GM06990 (cell line): ENCODE measurements around the gene JPH3.

Experiments used
- DNase-seq: peaks from one replicate; pipeline ENCODE4 v3.0.0-alpha.2; 2011; ENCODE audit not compliant: insufficient read length; ENCODE audit errors: extremely low read depth
- H3K27me3 ChIP-seq: replicated peaks from 2 replicates; pipeline ENCODE4 v1.6.0; 2011; ENCODE audit warnings: low read length; ENCODE audit not compliant: control insufficient read depth, insufficient read depth
- H3K36me3 ChIP-seq: 2 replicates; pipeline ENCODE4 v1.5.1; 2011; ENCODE audit warnings: low read length; ENCODE audit not compliant: control insufficient read depth, insufficient read depth
- H3K4me3 ChIP-seq: replicated peaks from 2 replicates; pipeline ENCODE4 v1.5.1; 2011; ENCODE audit warnings: low read depth, mild to moderate bottlenecking, control low read depth, low read length
- TF ChIP-seq, protein P1 (sequence below): IDR thresholded peaks from 2 replicates; pipeline ENCODE4 v1.5.1; 2011; ENCODE audit warnings: low read length, control low read depth, mild to moderate bottlenecking, inconsistent platforms; ENCODE audit not compliant: insufficient read depth, poor library complexity, severe bottlenecking

The JPH3 gene

DNA sequence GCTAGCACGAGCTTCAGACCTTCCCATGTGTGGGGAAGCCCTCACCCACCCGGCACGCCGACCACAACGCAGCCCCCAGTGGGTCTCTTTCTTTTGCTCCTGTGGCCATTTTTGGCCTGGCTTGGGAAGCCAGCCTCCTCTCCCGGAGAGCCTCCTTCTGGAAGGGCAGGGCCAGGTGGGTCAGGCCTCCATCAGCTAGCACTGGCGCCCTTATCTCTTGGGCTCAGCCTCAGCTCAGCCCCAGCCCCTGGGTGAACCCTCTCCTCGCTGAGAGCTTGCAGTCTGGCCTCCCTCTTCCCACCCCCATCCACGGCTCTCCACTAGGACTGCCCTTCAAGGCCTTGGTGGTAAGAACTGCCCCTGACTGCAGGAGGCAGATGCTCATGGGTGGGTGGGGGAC lies 14.7 kb upstream of the JPH3 start:
- Histone ChIP-seq H3K36me3 (no peaks in the 10 kb centered on the region), H3K27me3 (peaks cover 2% of the 10 kb centered on the region), H3K4me3 (no peak overlapping the region)
- TF ChIP-seq, protein P1, sequence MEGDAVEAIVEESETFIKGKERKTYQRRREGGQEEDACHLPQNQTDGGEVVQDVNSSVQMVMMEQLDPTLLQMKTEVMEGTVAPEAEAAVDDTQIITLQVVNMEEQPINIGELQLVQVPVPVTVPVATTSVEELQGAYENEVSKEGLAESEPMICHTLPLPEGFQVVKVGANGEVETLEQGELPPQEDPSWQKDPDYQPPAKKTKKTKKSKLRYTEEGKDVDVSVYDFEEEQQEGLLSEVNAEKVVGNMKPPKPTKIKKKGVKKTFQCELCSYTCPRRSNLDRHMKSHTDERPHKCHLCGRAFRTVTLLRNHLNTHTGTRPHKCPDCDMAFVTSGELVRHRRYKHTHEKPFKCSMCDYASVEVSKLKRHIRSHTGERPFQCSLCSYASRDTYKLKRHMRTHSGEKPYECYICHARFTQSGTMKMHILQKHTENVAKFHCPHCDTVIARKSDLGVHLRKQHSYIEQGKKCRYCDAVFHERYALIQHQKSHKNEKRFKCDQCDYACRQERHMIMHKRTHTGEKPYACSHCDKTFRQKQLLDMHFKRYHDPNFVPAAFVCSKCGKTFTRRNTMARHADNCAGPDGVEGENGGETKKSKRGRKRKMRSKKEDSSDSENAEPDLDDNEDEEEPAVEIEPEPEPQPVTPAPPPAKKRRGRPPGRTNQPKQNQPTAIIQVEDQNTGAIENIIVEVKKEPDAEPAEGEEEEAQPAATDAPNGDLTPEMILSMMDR, result no peak
- no peak for DNase-seq

DNA sequence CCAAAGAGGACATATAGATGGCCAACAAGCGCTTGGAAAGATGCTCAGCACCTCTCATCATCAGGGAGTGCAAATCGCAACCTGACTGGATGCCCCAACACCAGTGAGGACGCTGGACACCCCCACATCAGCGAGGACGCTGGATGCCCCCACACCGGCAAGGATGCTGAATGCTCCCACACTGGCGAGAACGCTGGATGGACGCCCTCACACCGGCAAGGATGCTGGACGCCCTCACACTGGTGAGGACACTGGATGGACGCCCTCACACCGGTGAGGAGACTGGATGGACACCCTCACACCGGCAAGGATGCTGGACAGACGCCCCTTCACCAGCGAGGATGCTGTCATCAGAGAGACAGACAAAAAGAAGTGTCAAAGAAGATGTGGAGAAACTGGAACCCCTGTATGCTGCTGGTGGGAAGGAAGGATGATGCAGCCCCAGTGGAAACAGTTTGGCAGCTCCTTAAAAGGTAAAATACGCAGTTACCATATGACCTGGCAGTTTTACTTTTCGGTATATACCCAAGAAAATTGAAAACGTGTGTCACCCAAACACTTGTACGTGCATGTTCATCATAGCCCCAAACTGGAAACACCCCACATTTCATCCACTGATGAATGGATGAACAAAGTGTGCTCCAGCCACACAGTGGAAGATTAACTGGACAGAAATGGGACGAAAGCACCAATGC lies 10.1 kb upstream of the JPH3 start:
- Histone ChIP-seq H3K27me3 (no peaks in the 10 kb centered on the region; the same call in none of the 2 replicates), H3K4me3 (no peak overlapping the region), H3K36me3 (no peaks in the 10 kb centered on the region)
- no peak for DNase-seq
- TF ChIP-seq, protein P1, result no peak

DNA sequence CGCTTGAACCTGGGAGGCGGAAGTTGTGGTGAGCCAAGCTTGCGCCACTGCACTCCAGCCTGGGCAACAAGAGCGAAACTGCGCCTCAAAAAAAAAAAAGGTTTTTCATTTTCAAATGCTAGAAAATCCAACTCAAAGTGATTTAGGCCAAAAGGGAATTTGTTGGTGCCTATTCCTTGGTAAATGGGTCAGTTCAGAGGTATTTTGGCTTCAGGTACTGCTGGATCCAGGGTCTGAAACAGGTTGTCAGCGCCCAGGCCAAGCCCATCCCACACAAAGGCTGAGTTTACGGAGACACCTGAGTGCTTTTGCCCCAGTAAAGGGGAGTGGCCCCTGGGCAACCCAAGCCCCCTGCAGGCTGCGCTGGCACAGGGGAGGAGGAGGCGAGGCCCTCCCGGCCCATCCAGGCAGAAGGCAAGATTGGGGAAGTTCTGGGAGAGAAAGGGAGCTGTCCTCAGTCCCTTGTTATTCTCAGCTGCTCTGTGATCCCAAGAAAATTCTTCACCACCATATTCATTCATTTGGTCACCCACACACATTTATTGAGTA lies 8.5 kb upstream of the JPH3 start:
- DNase-seq, result no peak
- no peak overlapping the region for H3K4me3 ChIP-seq
- no peaks in the 10 kb centered on the region for H3K36me3 ChIP-seq
- TF ChIP-seq, protein P1, result no peak
- H3K27me3 ChIP-seq, result no peaks in the 10 kb centered on the region; the same call in none of the 2 replicates

DNA sequence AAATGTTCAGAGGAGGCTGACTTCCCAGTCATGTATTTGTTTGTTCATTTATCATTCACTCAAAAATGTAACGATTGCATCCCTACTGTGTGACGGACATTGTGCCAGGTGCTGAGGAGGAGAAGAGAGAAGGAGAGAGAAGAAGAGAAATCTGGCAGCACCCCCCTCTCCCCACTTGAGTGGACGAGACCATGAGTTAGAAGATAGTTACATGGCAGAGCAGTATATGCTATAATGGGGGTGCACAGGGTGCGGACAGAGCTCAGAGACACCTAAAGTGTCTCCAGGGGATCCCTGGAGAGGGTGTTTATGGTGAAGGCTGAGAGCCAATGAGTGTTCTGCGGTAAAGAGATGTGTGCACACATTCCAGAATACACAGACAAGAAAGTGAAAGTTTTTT lies 6.6 kb upstream of the JPH3 start:
- no peaks in the 10 kb centered on the region; the same call in none of the 2 replicates for H3K27me3 ChIP-seq
- DNase-seq, result no peak
- TF ChIP-seq, protein P1, result no peak
- H3K36me3 ChIP-seq, result no peaks in the 10 kb centered on the region
- H3K4me3 ChIP-seq, result no peak overlapping the region

DNA sequence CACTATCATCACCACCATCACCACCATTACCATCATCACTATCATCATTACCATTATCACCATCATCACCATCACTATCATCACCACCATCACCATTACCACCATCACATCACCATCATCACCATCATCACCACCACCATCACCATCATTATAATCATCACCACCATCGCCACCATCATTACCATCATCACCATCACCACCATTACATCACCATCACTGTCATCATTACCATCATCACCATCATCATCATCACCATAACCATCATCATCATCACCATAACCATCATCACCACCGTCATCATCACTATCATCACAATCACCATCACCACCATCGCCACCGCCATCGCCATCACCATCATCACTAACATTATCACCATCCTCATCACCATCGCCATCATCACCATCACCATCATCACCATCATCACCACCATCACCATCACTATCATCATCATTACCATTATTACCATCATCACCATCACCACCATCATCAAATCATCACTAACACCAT lies 4.9 kb upstream of the JPH3 start:
- TF ChIP-seq, protein P1, result no peak
- Histone ChIP-seq H3K36me3 (no peaks in the 10 kb centered on the region), H3K27me3 (no peaks in the 10 kb centered on the region; the same call in none of the 2 replicates), H3K4me3 (no peak overlapping the region)
- no peak for DNase-seq
